HG03558 (cell line): ENCODE results near the gene XCL1.
"Not testable (repeated sequence)": the region's sequence is repeated elsewhere in the genome, so short reads cannot be mapped to it uniquely, and the experiment has no call there.

Source experiments
- ATAC-seq: cut with Tn5 transposase; IDR thresholded peaks from one replicate; pipeline ENCODE4 v1.9.1; 2021; ENCODE audit warnings: moderate number of reproducible peaks; ENCODE audit not compliant: unreplicated experiment; ENCODE audit errors: extremely low read depth

The XCL1 gene

GRCh38 chr1:168567007-168567406 is 9.4 kb upstream of the XCL1 start:
- no peak for ATAC-seq

DNA sequence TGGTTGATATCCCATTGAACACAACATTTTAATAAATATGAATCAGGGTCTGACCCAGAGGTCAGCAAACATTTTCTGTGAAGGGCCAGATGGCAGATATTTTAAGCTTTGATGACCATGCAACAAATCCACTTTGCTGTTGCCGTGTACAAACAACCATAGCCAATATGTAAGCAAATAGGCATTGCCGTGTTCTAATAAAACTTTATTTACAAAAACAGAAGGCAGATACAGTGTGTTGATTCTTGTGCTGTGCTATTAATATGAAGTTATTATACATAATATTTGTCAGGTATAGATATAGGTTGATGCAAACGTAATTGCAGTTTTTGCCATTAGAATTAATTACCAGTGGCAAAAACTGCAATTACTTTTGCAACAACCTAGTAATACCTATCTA is 8.8 kb upstream of the XCL1 start:
- no peak for ATAC-seq

DNA sequence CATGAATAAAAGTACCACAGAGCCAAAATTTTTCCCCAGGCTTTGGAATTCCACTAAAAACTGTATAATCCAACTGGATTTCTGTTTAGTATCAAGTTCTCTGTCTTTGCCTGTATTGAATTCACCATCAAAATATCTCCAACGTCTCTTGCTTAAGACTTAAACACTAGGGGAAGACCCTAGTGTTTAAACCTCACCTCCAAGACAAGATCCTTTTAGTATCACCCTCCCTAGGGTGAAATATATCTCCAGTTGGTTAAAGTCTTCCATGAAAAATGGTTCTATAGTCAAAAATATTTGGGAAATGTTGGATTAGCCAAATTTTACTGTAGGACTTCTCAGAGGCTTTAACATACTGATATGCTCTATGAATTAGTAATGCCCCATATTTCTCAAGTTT is 8.1 kb upstream of the XCL1 start:
- no peak for ATAC-seq

DNA sequence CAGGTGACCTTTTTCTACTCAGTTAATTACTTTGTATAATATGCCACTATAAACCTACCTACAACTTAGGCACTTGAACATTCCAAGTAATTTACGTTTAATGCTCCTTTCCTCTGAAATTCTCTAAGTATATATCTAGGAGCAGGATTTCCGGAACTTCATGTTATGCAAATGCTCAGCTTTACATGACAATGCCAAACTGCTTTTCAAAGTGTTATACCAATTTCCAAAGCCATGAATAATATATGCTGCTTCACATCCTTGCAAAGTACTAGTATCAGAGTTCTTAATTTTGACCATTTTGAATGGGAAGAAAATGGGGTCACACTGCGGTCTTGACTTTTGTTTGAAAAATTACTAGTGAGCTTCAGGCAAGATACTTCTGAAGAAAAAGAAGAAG is 5.8 kb upstream of the XCL1 start:
- no peak for ATAC-seq

DNA sequence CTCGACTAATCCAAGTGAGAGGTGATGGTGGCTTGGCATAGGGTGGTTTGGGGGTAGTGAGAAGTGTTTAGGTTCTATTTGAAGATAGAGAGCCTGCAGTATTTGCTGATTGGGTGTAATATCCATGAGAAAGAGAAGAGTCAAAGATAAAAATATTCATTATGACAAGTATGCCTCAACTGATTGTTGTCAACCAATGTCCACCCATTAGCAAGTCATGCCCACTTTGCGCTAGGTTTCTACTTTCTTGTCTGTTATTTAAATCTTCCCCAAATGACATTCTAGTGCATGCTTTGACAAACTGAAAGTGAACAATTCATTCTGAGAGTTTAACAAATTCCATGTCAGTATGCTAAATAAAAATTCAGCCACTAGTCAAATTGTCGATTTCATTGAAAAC is 3.8 kb upstream of the XCL1 start:
- ATAC-seq = no peak

DNA sequence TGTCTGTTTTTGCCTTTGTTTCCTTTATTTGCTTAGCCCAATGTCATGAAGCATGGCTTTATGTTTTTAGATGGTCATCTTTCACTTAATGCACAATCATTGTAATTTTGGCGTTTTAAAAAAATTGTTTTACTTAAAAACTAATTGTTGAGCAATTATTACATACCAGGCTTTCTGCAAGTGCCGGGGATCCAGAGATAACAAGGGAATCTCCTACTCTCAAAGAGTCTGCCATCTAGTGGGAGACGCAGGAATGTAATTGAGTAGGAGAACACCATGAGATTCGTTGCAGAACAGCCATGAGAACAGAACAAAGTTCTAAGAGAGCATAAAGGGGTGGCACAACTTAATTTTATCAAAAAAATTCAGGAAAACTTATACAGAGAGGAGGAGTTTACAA is 2.2 kb upstream of the XCL1 start:
- ATAC-seq = not testable (repeated sequence)

- ATAC-seq = not testable (repeated sequence)
Measured at GRCh38 chr1:168578531-168579185, 2.3 kb downstream of the XCL1 start.

DNA sequence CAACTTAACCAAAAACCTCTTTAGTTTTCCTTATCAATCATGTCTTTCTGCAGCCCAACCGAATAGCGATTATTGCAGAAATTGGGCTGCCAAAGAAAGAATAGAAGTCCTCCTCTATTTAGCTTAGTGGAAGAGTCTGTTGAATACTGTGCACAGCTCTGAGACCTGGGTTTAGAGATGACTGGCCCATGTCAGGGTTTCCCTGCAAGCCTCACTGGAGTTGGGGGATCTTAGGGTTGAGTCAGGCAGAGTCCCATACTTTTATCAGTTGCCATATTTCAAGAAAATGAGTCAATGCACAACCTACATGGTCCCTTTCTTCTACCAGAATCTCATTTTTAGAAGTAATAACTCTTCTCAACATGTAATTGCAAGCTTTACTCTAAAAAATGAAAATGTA is 3.9 kb downstream of the XCL1 start:
- ATAC-seq = not testable (repeated sequence)

GRCh38 chr1:168580991-168581390 is 4.6 kb downstream of the XCL1 start:
- not testable (repeated sequence) for ATAC-seq

- no peak for ATAC-seq
Measured at GRCh38 chr1:168581817-168582572, 5.6 kb downstream of the XCL1 start.

GRCh38 chr1:168582688-168583336 is 6.4 kb downstream of the XCL1 start:
- no peak for ATAC-seq

GRCh38 chr1:168583571-168583970 is 7.2 kb downstream of the XCL1 start:
- ATAC-seq = no peak

GRCh38 chr1:168585191-168585590 is 8.8 kb downstream of the XCL1 start:
- no peak for ATAC-seq

- ATAC-seq = no peak
Measured at GRCh38 chr1:168585937-168586336, 9.5 kb downstream of the XCL1 start.

- ATAC-seq = no peak
Measured at GRCh38 chr1:168589167-168589566, 12.8 kb downstream of the XCL1 start.

DNA sequence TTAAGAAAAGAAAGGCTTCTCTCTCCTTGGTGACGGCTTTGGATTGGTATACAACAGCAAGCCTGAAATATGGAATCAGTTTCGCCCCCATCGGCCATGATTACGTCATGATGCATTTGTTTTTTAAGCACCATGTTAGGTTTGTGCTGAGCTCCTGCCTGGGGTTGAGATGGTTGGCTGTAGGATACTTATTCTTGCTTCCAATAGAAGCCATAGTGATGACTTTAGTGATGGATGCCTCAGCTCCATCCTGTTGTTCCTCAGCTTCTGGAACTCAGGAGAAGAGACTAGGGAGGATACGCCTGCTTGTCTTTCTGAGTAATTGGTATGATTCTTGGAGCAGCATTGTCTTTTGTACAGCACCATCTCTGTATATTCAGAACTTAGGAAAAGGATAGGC is 14.7 kb downstream of the XCL1 start:
- ATAC-seq = no peak

GRCh38 chr1:168591641-168592250 is 15.3 kb downstream of the XCL1 start:
- ATAC-seq = no peak

GRCh38 chr1:168595403-168595802 is 19.0 kb downstream of the XCL1 start:
- ATAC-seq = not testable (repeated sequence)

DNA sequence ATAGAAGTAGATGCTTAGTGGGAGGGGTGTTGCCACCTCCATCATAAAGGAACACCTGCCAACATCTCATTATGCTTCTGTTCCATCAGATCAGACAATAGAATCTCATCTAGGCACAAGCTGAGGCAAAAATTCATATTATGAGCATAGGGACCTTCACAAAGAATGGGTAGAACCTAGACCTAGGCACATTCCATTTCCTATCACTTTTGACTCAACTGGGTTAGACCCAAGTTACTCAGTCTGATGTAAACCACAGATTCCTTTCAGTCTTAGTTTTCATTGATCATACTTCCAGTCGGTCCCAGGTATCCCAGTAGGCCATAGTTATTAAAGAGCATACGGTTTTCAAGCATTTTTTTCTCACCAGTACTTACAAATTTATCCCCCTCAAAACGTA is 21.7 kb downstream of the XCL1 start:
- no peak for ATAC-seq

DNA sequence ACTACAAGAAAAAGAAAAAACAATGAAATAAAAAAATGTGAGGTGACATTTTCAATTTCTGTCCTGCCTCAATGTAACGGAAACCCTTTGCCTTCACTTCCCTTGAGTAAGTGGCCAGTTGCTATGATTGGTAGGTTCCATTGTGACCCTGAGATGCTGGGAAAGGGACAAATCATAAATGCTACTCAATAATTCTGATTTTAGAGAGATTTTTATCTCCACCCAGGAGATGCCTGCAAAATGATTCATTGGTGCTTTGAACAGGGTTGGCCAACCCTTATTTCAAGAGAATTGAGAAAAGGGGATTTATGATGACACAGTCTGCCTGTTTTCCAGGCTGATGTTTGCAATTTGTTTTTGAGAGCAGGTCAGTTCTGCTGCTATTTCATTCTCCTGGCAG is 22.5 kb downstream of the XCL1 start:
- no peak for ATAC-seq

GRCh38 chr1:168599641-168600040 is 23.2 kb downstream of the XCL1 start:
- ATAC-seq = no peak
